HG03442 (cell line): ENCODE measurements around the gene TFAM.
"Not testable (repeated sequence)": the region's sequence is repeated elsewhere in the genome, so short reads cannot be mapped to it uniquely, and the experiment has no call there.

Experiments
- ATAC-seq: cut with Tn5 transposase; IDR thresholded peaks from one replicate; pipeline ENCODE4 v1.9.1; 2021; ENCODE audit warnings: mild to moderate bottlenecking, moderate library complexity; ENCODE audit not compliant: unreplicated experiment

The TFAM gene

GRCh38 chr10:58372607-58373441, 12.4 kb upstream of the TFAM start:
- ATAC-seq = peak; percentile 79

- peak; percentile 16 for ATAC-seq
Observed at GRCh38 chr10:58373442-58373827, 11.8 kb upstream of the TFAM start.

- no peak for ATAC-seq
Observed at GRCh38 chr10:58382489-58382995, 2.7 kb upstream of the TFAM start.

- ATAC-seq = peak; percentile 69
Observed at GRCh38 chr10:58384095-58384494, 1.1 kb upstream of the TFAM start.

- no peak for ATAC-seq
Observed at GRCh38 chr10:58384544-58384998, 639 bp upstream of the TFAM start.

GRCh38 chr10:58385784-58386112, 538 bp downstream of the TFAM start:
- no peak for ATAC-seq

- no peak for ATAC-seq
Observed at GRCh38 chr10:58389024-58389423, 3.8 kb downstream of the TFAM start.

- ATAC-seq = no peak
Observed at GRCh38 chr10:58393317-58393716, 8.1 kb downstream of the TFAM start.

GRCh38 chr10:58394471-58394870, 9.3 kb downstream of the TFAM start:
- ATAC-seq = no peak

GRCh38 chr10:58396057-58396456, 10.8 kb downstream of the TFAM start:
- no peak for ATAC-seq

GRCh38 chr10:58397830-58398229, 12.6 kb downstream of the TFAM start:
- no peak for ATAC-seq

GRCh38 chr10:58399410-58399809, 14.2 kb downstream of the TFAM start:
- ATAC-seq = no peak

GRCh38 chr10:58400609-58401008, 15.4 kb downstream of the TFAM start:
- no peak for ATAC-seq

- ATAC-seq = no peak
Observed at GRCh38 chr10:58404001-58404400, 18.8 kb downstream of the TFAM start.

- ATAC-seq = no peak
Observed at GRCh38 chr10:58409956-58410610, 24.9 kb downstream of the TFAM start.

- ATAC-seq = no peak
Observed at GRCh38 chr10:58412502-58412961, 27.3 kb downstream of the TFAM start.

GRCh38 chr10:58414270-58415041, 29.2 kb downstream of the TFAM start:
- ATAC-seq = no peak

GRCh38 chr10:58415757-58416156, 30.5 kb downstream of the TFAM start:
- ATAC-seq = no peak

GRCh38 chr10:58417902-58418301, 32.7 kb downstream of the TFAM start:
- ATAC-seq = not testable (repeated sequence)

- no peak for ATAC-seq
Observed at GRCh38 chr10:58424176-58424575, 39.0 kb downstream of the TFAM start.

- ATAC-seq = not testable (repeated sequence)
Observed at GRCh38 chr10:58428436-58428835, 43.2 kb downstream of the TFAM start.
